PC-9 (cell line): ENCODE measurements around the gene CD48. TPM values are rescaled to one million over a fixed set of nuclear protein-coding genes. Genes with fewer than 3 reads are reported as not detected.

Source experiments
- BruUV-seq: library from RNA; stranded (reverse); fragments of 400-500 nt; replicated peaks from 2 replicates; lab custom pipeline; 2021; lab: Mats Ljungman, UMichigan
- CTCF ChIA-PET: fragments of 300-600 bp; sonication (Branson Sonifier 250); formaldehyde crosslinking; loops from one replicate; lab custom pipeline; 2022; ENCODE audit warnings: antibody characterized with exemption; lab: Charles Lee
- POLR2A ChIA-PET: fragments of 300-600 bp; sonication (Branson Sonifier 250); formaldehyde crosslinking; loops from one replicate; lab custom pipeline; 2022; ENCODE audit warnings: antibody characterized with exemption; ENCODE audit not compliant: unreplicated experiment; lab: Charles Lee
- DNase-seq, 2 experiments: peaks; one replicate each; pipeline versions ENCODE4 v3.0.0 to v3.0.0-alpha.2; 2015 to 2022; ENCODE audit warnings: mixed read lengths in 1 of 2
- H2AFZ ChIP-seq: fragments of 200-600 bp; sonication (generic); 2 replicates; pipeline ENCODE4 v1.8.1; 2017; ENCODE audit warnings: antibody characterized with exemption
- H3F3A ChIP-seq: fragments of 200-600 bp; sonication (generic); 2 replicates; pipeline ENCODE4 v1.8.1; 2017; ENCODE audit warnings: antibody characterized with exemption, mild to moderate bottlenecking, low read depth; ENCODE audit not compliant: insufficient read depth
- H3K27ac ChIP-seq: fragments of 200-600 bp; sonication (generic); 2 replicates; pipeline ENCODE4 v1.6.1; 2016; ENCODE audit warnings: mixed run types
- H3K27me3 ChIP-seq: fragments of 200-600 bp; sonication (generic); 2 replicates; pipeline ENCODE4 v1.6.1; 2016; ENCODE audit warnings: low read depth, mixed run types; ENCODE audit not compliant: insufficient read depth
- H3K36me3 ChIP-seq: fragments of 200-600 bp; sonication (generic); 2 replicates; pipeline ENCODE4 v1.6.1; 2016; ENCODE audit warnings: low read depth, mixed run types
- H3K4me1 ChIP-seq: fragments of 200-600 bp; sonication (generic); replicated peaks from 2 replicates; pipeline ENCODE4 v1.6.1; 2016; ENCODE audit warnings: mixed run types; ENCODE audit not compliant: insufficient read depth
- H3K4me2 ChIP-seq: fragments of 200-600 bp; sonication (generic); 2 replicates; pipeline ENCODE4 v1.6.1; 2017; ENCODE audit warnings: mixed run types
- H3K4me3 ChIP-seq: fragments of 200-600 bp; sonication (generic); 2 replicates; pipeline ENCODE4 v1.6.1; 2016; ENCODE audit warnings: mixed run types
- H3K79me2 ChIP-seq: fragments of 200-600 bp; sonication (generic); 2 replicates; pipeline ENCODE4 v1.6.1; 2017; ENCODE audit warnings: low read depth, mixed run types
- H3K9me2 ChIP-seq: fragments of 200-600 bp; sonication (generic); 2 replicates; pipeline ENCODE4 v1.8.1; 2017; ENCODE audit warnings: mild to moderate bottlenecking; ENCODE audit not compliant: insufficient read depth
- H3K9me3 ChIP-seq: fragments of 200-600 bp; sonication (generic); 2 replicates; pipeline ENCODE4 v1.8.1; 2016; ENCODE audit warnings: low read depth; ENCODE audit not compliant: insufficient read depth
- H4K20me1 ChIP-seq: fragments of 200-600 bp; sonication (generic); 2 replicates; pipeline ENCODE4 v1.8.1; 2017; ENCODE audit not compliant: insufficient read depth
- EZH2 ChIP-seq: fragments of 200-600 bp; sonication (generic); IDR thresholded peaks from 2 replicates; pipeline ENCODE4 v1.8.0; 2017; ENCODE audit warnings: antibody characterized with exemption, low read depth
- intact Hi-C: fragments of 100-400 bp; cut with micrococcal nuclease; formaldehyde crosslinking; loops from one replicate; pipeline ENCODE4 v1.10.0; 2022; ENCODE audit not compliant: unreplicated experiment
- total RNA-seq: library from RNA; stranded (reverse); gene quantifications from 2 replicates; pipeline ENCODE4 v1.2.3, GENCODE V29; 2021
- TF ChIP-seq, protein P1 (sequence below): fragments of 200-600 bp; sonication (generic); conservative IDR thresholded peaks from 2 replicates; pipeline ENCODE4 v1.6.1; 2017; ENCODE audit warnings: mixed run types, antibody characterized with exemption, mild to moderate bottlenecking, moderate library complexity

The CD48 gene
- total RNA-seq, 1 experiment from 2014 or later, result not detected

DNA sequence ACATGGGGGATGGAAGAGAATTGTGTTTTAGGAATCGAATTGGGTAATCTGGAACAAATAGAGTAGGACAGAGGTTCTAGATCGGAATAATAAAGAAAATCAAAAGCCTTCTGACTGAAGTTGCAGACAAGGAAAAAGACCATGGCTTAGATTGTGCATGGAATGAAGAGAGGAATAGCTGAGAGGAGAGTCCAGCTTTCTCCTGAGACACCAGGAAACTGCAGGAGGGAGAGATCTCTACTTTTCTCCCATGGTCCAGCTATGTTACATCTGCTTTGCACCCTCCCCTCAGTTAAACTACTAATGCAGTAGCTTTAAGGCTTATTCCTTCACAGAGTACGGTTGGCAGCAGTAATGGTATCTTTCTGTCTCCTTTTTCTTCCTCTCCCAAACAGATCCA, 40.8 kb upstream of the CD48 start:
- POLR2A ChIA-PET, result no interaction called here
- Histone ChIP-seq H3K27ac (no peak overlapping the region), H3K4me1 (peaks cover 16% of the 10 kb centered on the region), H3K36me3 (no peaks in the 10 kb centered on the region), H3F3A (peaks cover 4% of the 10 kb centered on the region; the same call in 1 of the 2 replicates), H3K27me3 (peaks cover 26% of the 10 kb centered on the region), H2AFZ (0 out of 2 replicates have a peak overlapping the region, but pooled peaks have one; percentile 15), H3K9me2 (no peaks in the 10 kb centered on the region), H3K9me3 (no peaks in the 10 kb centered on the region), H3K79me2 (no peaks in the 10 kb centered on the region), H4K20me1 (no peaks in the 10 kb centered on the region), H3K4me3 (no peak overlapping the region), H3K4me2 (no peak overlapping the region)
- intact Hi-C loops, result no loop called here
- BruUV-seq, result no TSS peak
- TF ChIP-seq, protein P1, sequence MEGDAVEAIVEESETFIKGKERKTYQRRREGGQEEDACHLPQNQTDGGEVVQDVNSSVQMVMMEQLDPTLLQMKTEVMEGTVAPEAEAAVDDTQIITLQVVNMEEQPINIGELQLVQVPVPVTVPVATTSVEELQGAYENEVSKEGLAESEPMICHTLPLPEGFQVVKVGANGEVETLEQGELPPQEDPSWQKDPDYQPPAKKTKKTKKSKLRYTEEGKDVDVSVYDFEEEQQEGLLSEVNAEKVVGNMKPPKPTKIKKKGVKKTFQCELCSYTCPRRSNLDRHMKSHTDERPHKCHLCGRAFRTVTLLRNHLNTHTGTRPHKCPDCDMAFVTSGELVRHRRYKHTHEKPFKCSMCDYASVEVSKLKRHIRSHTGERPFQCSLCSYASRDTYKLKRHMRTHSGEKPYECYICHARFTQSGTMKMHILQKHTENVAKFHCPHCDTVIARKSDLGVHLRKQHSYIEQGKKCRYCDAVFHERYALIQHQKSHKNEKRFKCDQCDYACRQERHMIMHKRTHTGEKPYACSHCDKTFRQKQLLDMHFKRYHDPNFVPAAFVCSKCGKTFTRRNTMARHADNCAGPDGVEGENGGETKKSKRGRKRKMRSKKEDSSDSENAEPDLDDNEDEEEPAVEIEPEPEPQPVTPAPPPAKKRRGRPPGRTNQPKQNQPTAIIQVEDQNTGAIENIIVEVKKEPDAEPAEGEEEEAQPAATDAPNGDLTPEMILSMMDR, result no peak
- no peak for DNase-seq
- CTCF ChIA-PET, result interaction anchor here (0.7 kb wide), 1 partner anchor 288 kb away, joined by 4 read pairs; no protein-coding TSS in a partner anchor

DNA sequence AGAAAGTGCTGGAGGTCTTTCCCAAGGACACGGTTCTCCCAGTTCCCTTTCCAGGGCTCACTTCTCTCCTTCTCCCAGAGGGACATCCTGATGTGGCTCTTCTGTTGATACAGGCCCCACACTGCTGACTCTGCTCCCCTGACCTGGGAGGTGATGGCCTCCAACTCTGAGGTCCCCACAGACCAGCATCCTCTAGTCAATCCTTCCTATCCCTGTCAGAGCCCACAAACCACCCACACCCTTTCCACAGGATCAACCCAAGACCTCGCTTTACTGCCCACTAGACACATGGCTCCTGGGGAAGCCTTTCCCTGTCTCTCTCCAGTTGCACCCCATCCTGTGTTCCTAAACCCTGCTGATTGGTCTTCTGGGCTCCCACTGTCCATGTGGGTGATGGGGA, 39.0 kb upstream of the CD48 start:
- no TSS peak for BruUV-seq
- H3K9me2 ChIP-seq, result no peaks in the 10 kb centered on the region
- intact Hi-C loops, result no loop called here
- no peaks in the 10 kb centered on the region for H3K9me3 ChIP-seq
- no peak overlapping the region for H3K4me3 ChIP-seq
- H3K4me1 ChIP-seq, result peaks cover 22% of the 10 kb centered on the region
- H3K36me3 ChIP-seq, result no peaks in the 10 kb centered on the region
- H3K27me3 ChIP-seq, result peaks cover 26% of the 10 kb centered on the region
- no peak overlapping the region for H3K27ac ChIP-seq
- no peak for DNase-seq
- CTCF ChIA-PET, result no interaction called here
- no peak for TF ChIP-seq EZH2
- TF ChIP-seq, protein P1, result no peak
- no peak overlapping the region for H2AFZ ChIP-seq
- no peaks in the 10 kb centered on the region for H3K79me2 ChIP-seq
- no peak overlapping the region for H3K4me2 ChIP-seq
- no peaks in the 10 kb centered on the region for H4K20me1 ChIP-seq
- POLR2A ChIA-PET, result no interaction called here
- H3F3A ChIP-seq, result peaks cover 6% of the 10 kb centered on the region; the same call in 1 of the 2 replicates

DNA sequence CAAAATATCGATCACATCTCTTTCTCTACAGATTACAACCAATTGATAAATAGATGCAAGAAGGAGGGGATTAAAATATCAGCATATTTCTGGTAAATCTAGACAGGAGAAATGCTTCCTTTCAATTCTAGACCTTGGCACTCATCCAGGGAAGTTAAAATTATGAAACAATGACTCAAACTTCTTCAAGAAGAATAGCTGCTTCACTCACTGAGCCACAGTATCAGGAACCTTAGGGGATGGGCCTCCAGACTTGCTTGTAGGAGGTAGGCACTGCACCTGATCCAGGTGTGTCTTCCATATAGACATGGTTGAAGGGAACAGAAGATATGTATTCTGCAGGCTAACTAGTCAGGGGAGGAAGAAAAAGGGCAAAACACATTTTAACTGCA, 37.3 kb upstream of the CD48 start:
- Histone ChIP-seq H3K36me3 (no peaks in the 10 kb centered on the region), H3K9me3 (0 out of 2 replicates have a peak, but pooled peaks cover under 1% of the 10 kb centered on the region), H3F3A (peaks cover 6% of the 10 kb centered on the region; the same call in 1 of the 2 replicates), H2AFZ (no peak overlapping the region; the same call in 1 of the 2 replicates), H3K27ac (no peak overlapping the region), H3K79me2 (no peaks in the 10 kb centered on the region), H4K20me1 (no peaks in the 10 kb centered on the region), H3K4me3 (no peak overlapping the region), H3K9me2 (no peaks in the 10 kb centered on the region), H3K4me2 (0 out of 2 replicates have a peak overlapping the region, but pooled peaks have one; percentile 14), H3K27me3 (peaks cover 26% of the 10 kb centered on the region), H3K4me1 (peaks cover 22% of the 10 kb centered on the region)
- ChIA-PET CTCF (interaction anchor here (0.8 to 1.1 kb wide), 3 partner anchors 10 to 33 kb away, joined by 3 to 4 read pairs (median 4); partner anchors contain the start of gene SLAMF7), POLR2A (interaction anchor here (0.7 kb wide), 2 partner anchors 32 to 88 kb away, joined by 3 read pairs; no protein-coding TSS in a partner anchor)
- intact Hi-C loops, result loop anchor here (1.0 to 2.0 kb wide), 3 partner anchors 32 to 81 kb away; no protein-coding TSS in a partner anchor
- TF ChIP-seq, protein P1, result no peak
- TF ChIP-seq EZH2, result no peak
- peak in 1 of 2 experiments; percentile 34 for DNase-seq
- BruUV-seq, result no TSS peak
